Measurements from ENCODE around the gene PAPOLB. TPM values are rescaled to one million over a fixed set of nuclear protein-coding genes. Genes with fewer than 3 reads are reported as not detected.

The PAPOLB gene
- total RNA-seq, 3 donors from 2014 or later (not counting 1 experiment from before 2014, with no cell fraction given): 0.14 to 0.36 (median 0.20) TPM

GRCh38 chr7:4817178-4817901, 44.5 kb downstream of the PAPOLB start:
- intact Hi-C loops (cut with micrococcal nuclease): no loop called here
- Mint-ChIP-seq H3K36me3 (no peaks in the 10 kb centered on the region), H3K4me1 (peaks cover 0 to 9% of the 10 kb centered on the region in 2 donors), H3K4me3 (no peak overlapping the region), H3K9me3 (peaks cover 0 to 2% of the 10 kb centered on the region in 2 donors), H3K27me3 (ENCODE audit: low read depth in 2 of 2) (peaks cover 10 to 21% of the 10 kb centered on the region in 2 donors), H3K27ac (no peak overlapping the region)
- ATAC-seq (no peak), DNase-seq (no peak)
- Histone ChIP-seq H3K27ac (ENCODE audit: low read length) (no peak overlapping the region), H3K4me1 (ENCODE audit: control insufficient read depth, insufficient read depth, low read length) (peaks cover 8% of the 10 kb centered on the region), H3K4me3 (ENCODE audit: low read length) (no peak overlapping the region), H3K36me3 (ENCODE audit: control insufficient read depth, insufficient read depth, low read length) (no peaks in the 10 kb centered on the region), H3K27me3 (ENCODE audit: control insufficient read depth, insufficient read depth, low read length) (no peaks in the 10 kb centered on the region), H3K9me3 (ENCODE audit: control insufficient read depth, insufficient read depth, low read length) (no peaks in the 10 kb centered on the region)
- no peak for TF ChIP-seq CTCF (IDR thresholded peaks at IDR 0.05)
- WGBS (ENCODE audit: insufficient coverage): 90% methylated on average over 36 of the region's 38 CpGs

GRCh38 chr7:4816419-4817080, 45.3 kb downstream of the PAPOLB start:
- Mint-ChIP-seq H3K27me3 (ENCODE audit: low read depth in 2 of 2) (peaks cover 10 to 21% of the 10 kb centered on the region in 2 donors), H3K27ac (no peak overlapping the region), H3K9me3 (peaks cover 0 to 2% of the 10 kb centered on the region in 2 donors), H3K36me3 (no peaks in the 10 kb centered on the region), H3K4me3 (no peak overlapping the region), H3K4me1 (peaks cover 0 to 9% of the 10 kb centered on the region in 2 donors)
- peaks cover 8% of the 10 kb centered on the region for H3K4me1 ChIP-seq (ENCODE audit: control insufficient read depth, insufficient read depth, low read length)
- no peaks in the 10 kb centered on the region for H3K9me3 ChIP-seq (ENCODE audit: control insufficient read depth, insufficient read depth, low read length)
- H3K27me3 ChIP-seq (ENCODE audit: control insufficient read depth, insufficient read depth, low read length): no peaks in the 10 kb centered on the region
- TF ChIP-seq CTCF (IDR thresholded peaks at IDR 0.05): no peak
- intact Hi-C loops (cut with micrococcal nuclease): no loop called here
- no peaks in the 10 kb centered on the region for H3K36me3 ChIP-seq (ENCODE audit: control insufficient read depth, insufficient read depth, low read length)
- ATAC-seq: no peak
- no peak overlapping the region for H3K27ac ChIP-seq (ENCODE audit: low read length)
- WGBS (ENCODE audit: insufficient coverage): 90% methylated on average over 26 of the region's 26 CpGs
- DNase-seq: no peak
- no peak overlapping the region for H3K4me3 ChIP-seq (ENCODE audit: low read length)

GRCh38 chr7:4815609-4816418, 46.0 kb downstream of the PAPOLB start:
- 92% methylated on average over 38 of the region's 38 CpGs for WGBS (ENCODE audit: insufficient coverage)
- TF ChIP-seq CTCF (IDR thresholded peaks at IDR 0.05): no peak
- Mint-ChIP-seq H3K4me3 (no peak overlapping the region), H3K36me3 (no peaks in the 10 kb centered on the region), H3K9me3 (peaks cover 0 to 2% of the 10 kb centered on the region in 2 donors), H3K27ac (no peak overlapping the region), H3K27me3 (ENCODE audit: low read depth in 2 of 2) (peaks cover 10 to 21% of the 10 kb centered on the region in 2 donors), H3K4me1 (peaks cover 0 to 9% of the 10 kb centered on the region in 2 donors)
- H3K36me3 ChIP-seq (ENCODE audit: control insufficient read depth, insufficient read depth, low read length): no peaks in the 10 kb centered on the region
- H3K4me3 ChIP-seq (ENCODE audit: low read length): no peak overlapping the region
- H3K9me3 ChIP-seq (ENCODE audit: control insufficient read depth, insufficient read depth, low read length): no peaks in the 10 kb centered on the region
- ATAC-seq (no peak), DNase-seq (no peak)
- H3K4me1 ChIP-seq (ENCODE audit: control insufficient read depth, insufficient read depth, low read length): peaks cover 8% of the 10 kb centered on the region
- H3K27ac ChIP-seq (ENCODE audit: low read length): no peak overlapping the region
- no peaks in the 10 kb centered on the region for H3K27me3 ChIP-seq (ENCODE audit: control insufficient read depth, insufficient read depth, low read length)
- intact Hi-C loops (cut with micrococcal nuclease): no loop called here
